Skin epidermis (tissue), 12 donors: ENCODE data around the gene ARSK.
"Not testable (repeated sequence)": the region's sequence is repeated elsewhere in the genome, so short reads cannot be mapped to it uniquely, and the experiment has no call there.

Experiments used
- H3K27ac ChIP-seq, 21 experiments: fragments of 200-600 bp; sonication (generic) in 11 of 21; one replicate each; pipeline ENCODE4 v1.5.0; 2020; ENCODE audit warnings: mild to moderate bottlenecking in 3 of 21, inconsistent platforms in 2 of 21, moderate library complexity in 2 of 21
- H3K4me3 ChIP-seq, 7 experiments: fragments of 200-600 bp; sonication (generic) in 2 of 7; one replicate each; pipeline ENCODE4 v1.5.0; 2020; ENCODE audit warnings: inconsistent platforms in 2 of 7, mild to moderate bottlenecking in 2 of 7, moderate library complexity in 1 of 7

The ARSK gene

DNA sequence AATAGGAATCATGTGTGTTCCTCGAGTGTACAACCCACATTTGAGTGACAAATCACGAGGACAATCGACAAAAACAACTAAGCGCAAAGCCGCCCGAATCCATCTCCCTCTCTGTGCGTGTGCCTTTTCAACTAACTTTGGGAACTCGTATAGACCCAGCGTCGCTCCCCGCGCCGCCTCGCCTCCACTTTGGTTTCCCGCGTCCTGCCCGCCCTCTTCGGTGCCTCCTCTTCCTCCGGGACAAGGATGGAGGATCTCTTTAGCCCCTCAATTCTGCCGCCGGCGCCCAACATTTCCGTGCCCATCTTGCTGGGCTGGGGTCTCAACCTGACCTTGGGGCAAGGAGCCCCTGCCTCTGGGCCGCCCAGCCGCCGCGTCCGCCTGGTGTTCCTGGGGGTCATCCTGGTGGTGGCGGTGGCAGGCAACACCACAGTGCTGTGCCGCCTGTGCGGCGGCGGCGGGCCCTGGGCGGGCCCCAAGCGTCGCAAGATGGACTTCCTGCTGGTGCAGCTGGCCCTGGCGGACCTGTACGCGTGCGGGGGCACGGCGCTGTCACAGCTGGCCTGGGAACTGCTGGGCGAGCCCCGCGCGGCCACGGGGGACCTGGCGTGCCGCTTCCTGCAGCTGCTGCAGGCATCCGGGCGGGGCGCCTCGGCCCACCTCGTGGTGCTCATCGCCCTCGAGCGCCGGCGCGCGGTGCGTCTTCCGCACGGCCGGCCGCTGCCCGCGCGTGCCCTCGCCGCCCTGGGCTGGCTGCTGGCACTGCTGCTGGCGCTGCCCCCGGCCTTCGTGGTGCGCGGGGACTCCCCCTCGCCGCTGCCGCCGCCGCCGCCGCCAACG, 65.3 kb downstream of the ARSK start, which contains the start of gene GPR150:
TSS of gene GPR150 (plus strand) at position 58 of the 840 bp plus-strand sequence. CDS start at position 247, 189 bp downstream.
- peak within 1 kb of the TSS; percentile 37 to 63 (median 51) for H3K4me3 ChIP-seq
- H3K27ac ChIP-seq: peak within 1 kb of the TSS in 16 of 21 experiments; percentile 4 to 85 (median 50)

DNA sequence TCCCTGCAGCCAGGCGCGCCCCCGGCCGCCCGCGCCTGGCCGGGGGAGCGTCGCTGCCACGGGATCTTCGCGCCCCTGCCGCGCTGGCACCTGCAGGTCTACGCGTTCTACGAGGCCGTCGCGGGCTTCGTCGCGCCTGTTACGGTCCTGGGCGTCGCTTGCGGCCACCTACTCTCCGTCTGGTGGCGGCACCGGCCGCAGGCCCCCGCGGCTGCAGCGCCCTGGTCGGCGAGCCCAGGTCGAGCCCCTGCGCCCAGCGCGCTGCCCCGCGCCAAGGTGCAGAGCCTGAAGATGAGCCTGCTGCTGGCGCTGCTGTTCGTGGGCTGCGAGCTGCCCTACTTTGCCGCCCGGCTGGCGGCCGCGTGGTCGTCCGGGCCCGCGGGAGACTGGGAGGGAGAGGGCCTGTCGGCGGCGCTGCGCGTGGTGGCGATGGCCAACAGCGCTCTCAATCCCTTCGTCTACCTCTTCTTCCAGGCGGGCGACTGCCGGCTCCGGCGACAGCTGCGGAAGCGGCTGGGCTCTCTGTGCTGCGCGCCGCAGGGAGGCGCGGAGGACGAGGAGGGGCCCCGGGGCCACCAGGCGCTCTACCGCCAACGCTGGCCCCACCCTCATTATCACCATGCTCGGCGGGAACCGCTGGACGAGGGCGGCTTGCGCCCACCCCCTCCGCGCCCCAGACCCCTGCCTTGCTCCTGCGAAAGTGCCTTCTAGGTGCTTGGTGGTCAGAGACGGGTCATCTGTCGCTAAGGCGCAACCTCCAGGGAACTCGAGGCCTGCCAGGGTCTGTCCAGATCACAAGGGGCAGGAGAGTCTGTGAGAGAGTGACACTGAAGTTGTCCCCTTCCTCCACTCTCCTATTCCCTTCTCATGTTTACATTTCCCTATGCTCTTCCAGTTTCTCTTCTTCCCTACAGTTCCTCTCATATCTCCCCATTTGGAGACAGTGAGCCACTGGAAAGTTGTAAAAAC, 66.3 kb downstream of the ARSK start:
- Histone ChIP-seq H3K27ac (peak overlapping the region in 14 of 21 experiments; percentile 17 to 85 (median 52)), H3K4me3 (peak overlapping the region; percentile 37 to 63 (median 51))

GRCh38 chr5:95621839-95622629, 67.1 kb downstream of the ARSK start:
- H3K4me3 ChIP-seq: no peak overlapping the region
- peak overlapping the region in 3 of 21 experiments; percentile 49 to 85 (median 82) for H3K27ac ChIP-seq

DNA sequence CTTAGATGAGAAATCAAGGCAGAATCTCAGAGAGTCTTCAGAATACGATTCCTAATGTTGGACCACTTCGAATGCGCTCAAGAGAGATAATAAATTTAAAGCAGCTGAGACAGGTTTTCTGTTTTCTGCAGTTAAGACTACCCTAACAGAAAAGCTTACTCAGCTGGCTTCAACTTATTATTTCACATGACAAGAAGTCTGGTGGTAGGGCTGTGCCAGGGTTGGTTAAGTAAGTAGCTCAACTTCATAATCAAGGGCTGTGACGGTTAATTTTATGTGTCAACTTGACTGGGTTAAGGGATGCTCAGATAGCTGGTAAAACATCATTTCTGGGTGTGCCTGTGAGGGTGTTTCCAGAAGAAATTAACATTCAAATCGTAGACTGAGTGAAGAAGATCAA, 68.8 kb downstream of the ARSK start:
- Histone ChIP-seq H3K27ac (no peak overlapping the region), H3K4me3 (no peak overlapping the region)

DNA sequence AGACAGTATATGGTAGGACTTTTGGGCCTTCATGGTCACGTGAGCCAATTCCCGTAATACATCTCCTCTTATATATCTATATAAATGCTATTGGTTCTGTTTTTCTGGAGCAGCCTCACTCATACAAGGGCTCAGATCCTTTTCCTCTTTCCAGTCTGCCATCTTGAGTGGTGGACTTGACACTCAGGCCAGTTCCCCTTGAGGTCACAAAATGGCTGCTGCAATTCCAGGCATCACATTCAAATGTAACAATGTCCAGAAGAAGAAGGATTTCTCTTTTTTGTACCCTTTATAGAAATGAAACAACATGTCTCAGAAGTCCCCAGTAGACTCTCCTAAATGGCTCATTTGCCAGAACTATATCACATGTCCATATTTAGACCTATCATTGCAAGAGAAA, 69.5 kb downstream of the ARSK start:
- Histone ChIP-seq H3K27ac (no peak overlapping the region), H3K4me3 (no peak overlapping the region)

DNA sequence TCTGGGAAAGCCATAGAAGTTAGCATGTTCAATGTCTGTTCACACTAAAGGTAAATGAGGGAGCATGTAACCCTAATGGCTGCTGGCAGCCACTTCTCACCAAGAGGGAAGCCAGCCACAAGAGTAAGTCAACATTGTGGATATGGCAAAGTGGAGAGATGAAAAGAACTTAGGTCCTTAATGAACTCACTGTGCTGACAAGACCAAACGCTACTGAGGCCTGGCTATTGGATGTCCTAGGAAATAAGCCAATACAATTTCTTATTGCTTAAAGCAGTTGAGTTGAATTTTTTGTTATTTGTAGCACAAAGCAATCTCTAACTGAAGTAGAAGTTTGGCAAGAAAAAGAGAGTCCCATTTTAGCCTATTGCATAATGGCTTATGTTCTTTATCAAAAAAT, 71.8 kb downstream of the ARSK start:
- H3K27ac ChIP-seq: no peak overlapping the region

GRCh38 chr5:95627971-95628810, 73.3 kb downstream of the ARSK start:
- Histone ChIP-seq H3K27ac (peak overlapping the region in 1 of 21 experiments; percentile 50), H3K4me3 (no peak overlapping the region)

More for the DNA sequence above, 71.8 kb downstream of the ARSK start:
- H3K4me3 ChIP-seq: no peak overlapping the region

DNA sequence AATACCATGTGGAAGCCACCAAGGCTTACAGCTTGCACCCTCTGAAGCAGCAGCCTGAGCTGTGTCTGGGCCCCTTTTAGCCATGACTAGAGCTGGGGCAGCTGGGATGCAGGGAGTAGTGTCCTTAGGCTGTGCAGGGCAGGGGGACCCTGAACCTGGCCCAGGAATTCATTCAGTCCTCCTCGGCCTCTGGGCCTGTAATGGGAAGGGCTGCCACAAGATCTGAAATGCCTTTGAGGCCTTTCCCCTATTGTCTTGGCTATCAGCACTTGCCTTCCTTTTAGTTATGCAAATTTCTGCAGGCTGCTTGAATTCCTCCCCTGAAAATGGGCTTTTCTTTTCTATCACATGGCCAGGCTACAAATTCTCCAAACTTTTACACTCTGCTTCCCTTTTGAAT, 74.0 kb downstream of the ARSK start:
- Histone ChIP-seq H3K4me3 (no peak overlapping the region), H3K27ac (peak overlapping the region in 1 of 21 experiments; percentile 50)

DNA sequence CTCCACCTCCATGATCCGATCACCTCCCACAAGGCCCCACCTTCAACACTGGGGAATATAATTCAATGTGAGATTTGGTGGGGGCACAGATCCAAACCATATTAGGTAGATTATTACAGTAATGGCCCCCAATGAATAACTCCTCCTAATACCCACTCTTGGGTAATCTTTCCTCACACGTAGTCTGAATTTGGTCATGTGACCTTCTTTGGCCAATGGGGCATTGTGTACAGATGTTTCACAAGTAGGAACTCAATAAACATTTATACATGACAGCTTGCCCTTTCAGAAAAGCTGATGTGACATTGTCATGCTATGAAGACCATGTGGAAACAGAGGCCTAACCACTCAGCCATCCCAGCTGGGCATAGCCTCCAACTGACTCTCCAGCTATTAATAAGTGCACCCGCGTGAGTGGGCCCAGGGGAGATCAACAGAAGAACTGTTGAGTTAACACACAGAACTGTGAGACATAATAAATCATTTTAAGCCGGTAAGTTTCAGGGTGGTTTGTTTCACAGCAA, 75.6 kb downstream of the ARSK start:
- H3K27ac ChIP-seq: no peak overlapping the region

GRCh38 chr5:95631255-95631958, 76.5 kb downstream of the ARSK start:
- no peak overlapping the region for H3K4me3 ChIP-seq
- H3K27ac ChIP-seq: peak overlapping the region in 3 of 21 experiments; percentile 16 to 43 (median 31)

More for the DNA sequence above, 75.6 kb downstream of the ARSK start:
- H3K4me3 ChIP-seq: no peak overlapping the region

DNA sequence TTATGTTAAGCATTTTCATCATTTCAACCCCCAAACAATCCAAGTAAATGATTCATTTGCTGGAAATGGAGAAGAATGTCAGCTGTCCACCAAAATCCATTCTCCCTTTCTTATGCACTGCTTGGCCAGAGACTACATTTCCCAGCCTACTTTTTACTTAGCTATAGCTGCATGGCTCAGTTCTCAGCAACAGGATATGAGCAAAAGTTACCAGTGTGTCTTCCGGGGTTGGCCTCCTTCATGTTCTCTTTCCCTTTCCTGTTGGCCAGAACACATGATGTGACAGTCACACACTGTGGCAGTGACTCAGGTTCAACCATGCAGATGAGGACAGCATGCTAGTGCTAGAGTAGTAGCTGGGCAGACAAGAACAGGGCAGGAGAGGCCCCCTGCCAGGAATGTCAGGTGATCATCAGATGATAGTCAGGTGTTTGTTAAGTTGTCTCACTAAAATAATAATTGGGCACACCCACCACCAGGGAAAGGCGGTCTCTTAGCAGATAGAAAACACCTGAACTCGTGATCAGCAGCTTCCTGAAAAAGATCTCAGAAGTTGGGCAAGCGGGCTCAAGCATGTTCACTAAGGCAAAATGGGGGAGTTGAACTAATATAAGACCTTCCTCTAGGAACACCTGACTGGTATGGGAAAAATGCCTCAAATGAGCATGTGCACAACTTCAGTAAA, 77.2 kb downstream of the ARSK start:
- H3K4me3 ChIP-seq: no peak overlapping the region
- H3K27ac ChIP-seq: peak overlapping the region in 3 of 21 experiments; percentile 16 to 43 (median 27)

- H3K4me3 ChIP-seq, H3K27ac ChIP-seq: not testable (repeated sequence)
These were observed 78.0 kb downstream of the ARSK start for GRCh38 chr5:95632942-95633341.

DNA sequence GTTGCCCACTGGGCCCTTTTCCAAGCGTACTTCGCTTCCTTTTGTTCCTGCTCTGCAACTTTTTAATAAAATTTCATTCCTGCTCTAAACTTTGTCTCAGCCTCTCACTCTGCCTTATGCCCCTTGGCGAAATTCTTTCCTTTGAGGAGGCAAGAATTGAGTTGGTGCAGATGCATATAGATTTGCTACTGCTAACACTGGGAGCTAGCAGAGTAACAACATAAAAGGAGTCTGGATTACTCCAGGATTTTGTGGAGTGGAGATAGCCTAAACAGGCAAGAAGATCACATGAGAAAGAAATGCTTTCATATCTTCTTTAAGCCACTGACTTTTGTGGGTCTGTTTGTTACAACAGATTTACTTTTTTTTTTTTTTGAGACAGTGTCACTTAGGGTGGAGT, 78.8 kb downstream of the ARSK start:
- Histone ChIP-seq H3K4me3 (no peak overlapping the region), H3K27ac (no peak overlapping the region)

DNA sequence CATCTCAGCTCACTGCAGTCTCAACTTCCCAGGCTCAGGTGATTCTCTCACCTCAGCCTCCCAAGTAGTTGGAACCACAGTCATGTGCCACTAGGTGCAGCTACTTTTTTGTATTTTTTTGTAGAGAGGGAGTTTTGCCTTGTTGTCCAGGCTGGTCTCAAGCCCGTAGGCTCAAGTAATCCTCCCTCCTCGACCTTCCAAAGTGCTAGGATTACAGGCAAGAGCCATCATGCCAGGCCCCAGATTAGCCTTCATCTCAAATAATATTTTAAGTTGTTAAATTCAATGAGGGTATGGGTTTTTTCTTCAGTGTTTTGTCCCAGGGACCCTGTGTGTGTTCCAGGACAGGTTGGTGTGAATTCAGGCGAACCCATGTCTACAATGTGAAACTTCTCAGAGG, 79.2 kb downstream of the ARSK start:
- H3K27ac ChIP-seq: no peak overlapping the region
- H3K4me3 ChIP-seq: no peak overlapping the region

DNA sequence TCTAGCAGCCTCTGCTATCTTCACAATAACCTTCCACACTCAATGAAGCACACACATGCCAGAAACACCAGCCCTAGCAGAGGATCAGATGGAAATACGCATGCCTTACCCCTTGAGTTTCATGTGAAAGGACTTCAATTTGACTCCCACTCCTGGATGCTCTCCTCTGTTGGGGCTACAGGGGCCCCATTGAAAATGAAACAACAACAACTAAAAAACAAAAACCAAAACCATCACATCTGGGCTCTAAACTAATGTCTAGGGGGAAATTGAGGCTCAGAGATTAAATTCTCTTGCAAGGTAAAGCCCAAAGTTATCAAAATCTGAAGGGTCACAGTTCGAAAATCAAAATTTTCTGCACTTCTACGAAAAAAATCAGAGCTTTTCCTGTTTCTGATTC, 83.7 kb downstream of the ARSK start:
- H3K27ac ChIP-seq: no peak overlapping the region
- H3K4me3 ChIP-seq: no peak overlapping the region

GRCh38 chr5:95641741-95642220, 86.9 kb downstream of the ARSK start:
- Histone ChIP-seq H3K4me3 (no peak overlapping the region), H3K27ac (peak overlapping the region in 2 of 21 experiments; percentile 1 to 40)

DNA sequence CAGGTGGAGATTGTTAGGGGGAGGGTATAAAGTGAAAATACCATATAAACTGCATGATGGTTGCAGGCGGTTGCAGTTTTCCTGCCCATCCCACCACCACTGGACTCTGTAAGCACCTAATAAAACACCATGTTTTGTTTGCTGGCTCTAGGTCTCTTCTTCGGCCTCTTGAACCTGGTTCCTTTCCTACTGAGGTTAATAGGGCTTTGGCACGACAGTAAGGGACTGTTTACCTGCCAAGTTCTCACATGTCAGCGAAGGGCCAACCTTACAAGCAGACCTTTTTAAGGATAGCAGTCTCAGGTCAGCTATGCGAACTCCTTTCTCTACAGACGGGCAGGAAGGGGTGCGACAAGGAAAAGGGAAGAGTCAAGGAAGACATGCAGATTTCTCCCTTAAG, 88.3 kb downstream of the ARSK start:
- Histone ChIP-seq H3K4me3 (no peak overlapping the region), H3K27ac (no peak overlapping the region)
